Activated CD8-positive, alpha-beta memory T cell treated with anti-CD3 and anti-CD28 coated beads for 4 hours (primary cell): ENCODE data around the gene TASP1.

ENCODE experiments used
- DNase-seq, 2 donors: peaks; one replicate each; pipeline ENCODE4 v3.0.0-alpha.2; 2020; ENCODE audit warnings: low read depth in 2 of 2

TASP1 gene

GRCh38 chr20:13348311-13349234 lies 290.2 kb downstream of the TASP1 start:
- no peak for DNase-seq

GRCh38 chr20:13344671-13345070 lies 294.1 kb downstream of the TASP1 start:
- DNase-seq: no peak

DNA sequence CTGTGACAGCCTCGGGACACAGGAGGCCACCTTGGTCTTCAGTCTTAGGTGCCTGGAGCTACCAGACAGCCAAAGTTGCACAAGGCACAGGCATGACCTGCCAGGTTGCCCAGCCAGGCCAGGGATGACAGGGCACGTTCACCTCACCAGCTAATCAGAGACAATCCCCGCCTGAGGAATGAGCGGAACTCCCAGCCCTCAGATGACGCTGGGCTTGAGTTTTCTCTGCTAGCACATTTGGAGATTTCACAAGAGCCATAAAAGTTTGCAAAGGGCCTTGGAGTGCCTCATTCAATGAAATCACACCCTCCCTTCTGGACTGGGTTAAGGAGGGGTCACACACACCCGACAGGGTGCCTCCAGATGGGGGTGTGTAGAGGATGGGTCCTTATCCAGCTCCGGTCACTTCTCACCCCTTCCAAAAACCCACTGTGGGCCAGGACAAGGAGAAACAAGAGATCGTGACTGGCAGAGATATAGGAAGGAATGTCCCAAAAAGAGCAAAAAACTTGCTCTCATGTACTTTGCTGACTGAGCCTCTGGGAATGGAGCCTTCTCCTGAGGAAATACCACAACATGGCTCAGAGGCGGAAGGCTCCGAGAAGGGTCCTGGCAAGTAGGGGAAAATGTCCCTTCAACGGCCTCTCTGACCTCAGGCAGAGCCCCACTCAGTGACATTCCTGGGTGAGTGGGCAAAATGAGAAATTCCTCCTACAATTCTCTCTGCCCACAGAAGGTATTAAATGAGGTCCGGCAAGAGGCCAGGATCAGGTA lies 296.1 kb downstream of the TASP1 start:
- no peak for DNase-seq

DNA sequence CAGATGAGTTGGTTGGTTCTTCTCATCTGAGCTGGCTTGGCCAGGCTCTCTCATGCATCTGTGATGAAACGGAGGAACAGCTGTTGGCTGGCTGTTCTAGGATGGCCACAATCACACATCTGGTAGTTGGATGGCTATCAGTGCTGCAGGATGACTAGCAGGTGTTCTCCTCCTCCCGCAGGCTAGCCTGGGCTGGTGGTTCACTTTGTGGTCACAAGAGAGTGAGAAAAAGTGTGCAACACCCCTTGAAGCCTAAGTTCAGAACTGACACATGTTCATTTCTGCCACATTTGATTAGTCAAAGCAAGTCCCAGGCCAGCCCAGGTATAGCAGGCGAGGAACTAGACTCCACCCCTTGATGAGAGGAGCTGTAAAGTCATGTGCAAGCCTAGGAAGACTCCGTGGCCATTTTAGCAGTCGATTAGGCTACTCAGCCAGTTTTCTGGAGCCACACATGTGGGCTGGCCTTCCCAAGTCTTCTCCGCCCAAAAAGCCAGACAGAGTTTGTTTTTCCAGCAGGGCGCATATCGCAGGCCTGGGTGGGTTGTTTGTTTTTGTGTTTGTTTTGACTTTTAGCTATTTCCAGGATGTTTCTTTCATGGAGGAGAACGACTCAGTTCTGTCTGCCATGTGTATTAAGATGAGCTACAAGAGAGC lies 296.9 kb downstream of the TASP1 start:
- DNase-seq: no peak

DNA sequence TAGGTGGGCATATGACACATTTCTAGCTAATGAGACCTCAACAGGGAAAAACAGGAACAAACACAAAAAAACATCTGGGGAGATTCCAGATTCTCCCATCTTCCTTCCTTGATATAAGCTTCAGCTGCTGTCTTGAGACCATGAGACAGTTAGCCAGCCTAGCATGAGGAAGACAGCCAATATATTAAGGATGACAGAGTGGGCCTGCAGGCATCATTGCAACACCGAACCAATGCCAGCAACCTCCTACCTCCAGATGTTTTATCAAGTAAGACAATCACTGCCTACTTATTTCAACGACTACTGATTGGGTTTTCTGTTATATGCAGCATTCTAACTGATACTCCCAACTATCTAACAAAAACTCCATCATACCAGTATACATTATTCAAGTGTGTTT lies 298.6 kb downstream of the TASP1 start:
- no peak for DNase-seq
